Central memory CD8-positive, alpha-beta T cell (primary cell): ENCODE results near the gene HDGFL1.

Source experiments
- ATAC-seq: fragments of 150-1000 bp; cut with Tn5 transposase; replicated peaks from 2 replicates; pipeline ENCODE4 v1.10.0; 2022; ENCODE audit warnings: mild to moderate bottlenecking, moderate FRiP score, moderate number of reproducible peaks; ENCODE audit not compliant: poor library complexity, severe bottlenecking; ENCODE audit errors: extremely low read depth
- DNase-seq, 2 donors: peaks; one replicate each; pipeline ENCODE4 v3.0.0; 2021; ENCODE audit warnings: low spot score in 2 of 2
- H3K27ac Mint-ChIP-seq: one replicate; pipeline ENCODE4 v1.8.0; 2022; ENCODE audit warnings: low read depth, mild to moderate bottlenecking, moderate library complexity, mixed read lengths
- H3K27me3 Mint-ChIP-seq: one replicate; pipeline ENCODE4 v1.8.0; 2022; ENCODE audit warnings: mixed read lengths
- H3K36me3 Mint-ChIP-seq: one replicate; pipeline ENCODE4 v1.8.0; 2022; ENCODE audit warnings: mild to moderate bottlenecking, moderate library complexity, mixed read lengths; ENCODE audit not compliant: insufficient read depth
- H3K4me1 Mint-ChIP-seq: one replicate; pipeline ENCODE4 v1.8.0; 2022; ENCODE audit warnings: mixed read lengths
- H3K4me3 Mint-ChIP-seq: one replicate; pipeline ENCODE4 v1.8.0; 2022; ENCODE audit warnings: mild to moderate bottlenecking, moderate library complexity, mixed read lengths
- H3K9me3 Mint-ChIP-seq: one replicate; pipeline ENCODE4 v1.8.0; 2022; ENCODE audit warnings: mixed read lengths

The HDGFL1 gene

DNA sequence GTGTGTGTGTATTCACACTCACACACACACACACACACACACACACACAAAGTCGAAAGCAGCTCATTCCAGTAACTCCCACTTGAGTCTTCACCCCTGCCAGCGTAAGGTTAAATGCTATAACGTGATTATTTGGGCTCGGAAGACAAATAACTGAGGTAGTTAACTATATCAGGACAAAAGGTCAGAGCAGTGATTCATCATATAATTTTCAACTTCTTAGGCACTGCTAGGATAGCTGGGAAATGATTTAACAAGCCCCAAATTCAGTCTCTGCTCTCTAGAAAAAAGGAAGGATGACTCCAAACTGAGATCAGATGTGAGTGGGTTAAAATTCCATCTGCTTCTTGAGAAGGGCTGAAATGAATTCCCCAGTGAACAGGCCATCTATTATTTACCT lies 30.7 kb downstream of the HDGFL1 start:
- Mint-ChIP-seq H3K4me3 (no peak overlapping the region), H3K27me3 (no peaks in the 10 kb centered on the region), H3K9me3 (peaks cover 37% of the 10 kb centered on the region), H3K4me1 (no peaks in the 10 kb centered on the region), H3K27ac (no peak overlapping the region), H3K36me3 (no peaks in the 10 kb centered on the region)
- ATAC-seq (no peak), DNase-seq (no peak)

DNA sequence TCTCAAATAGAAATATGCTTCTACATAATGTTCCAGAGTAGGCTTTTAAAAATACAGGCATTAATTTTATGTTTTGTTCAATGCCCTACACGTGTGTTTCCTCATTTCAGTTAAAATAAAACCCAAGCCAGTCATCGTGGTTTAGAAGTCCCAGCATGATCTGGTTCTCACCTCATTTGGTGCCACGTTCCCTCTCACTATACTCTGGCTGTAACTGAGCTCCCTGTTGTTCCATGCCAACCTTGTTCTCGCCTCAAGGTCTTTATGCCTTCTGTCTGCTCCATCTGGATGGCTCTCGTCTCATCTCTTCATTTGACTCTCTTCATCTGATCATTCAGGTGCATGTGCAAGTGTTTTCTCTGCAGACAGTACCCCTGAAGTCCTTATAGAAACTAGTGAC lies 32.6 kb downstream of the HDGFL1 start:
- H3K27ac Mint-ChIP-seq = no peak overlapping the region
- H3K9me3 Mint-ChIP-seq = peaks cover 29% of the 10 kb centered on the region
- no peaks in the 10 kb centered on the region for H3K36me3 Mint-ChIP-seq
- DNase-seq (no peak), ATAC-seq (no peak)
- H3K27me3 Mint-ChIP-seq = no peaks in the 10 kb centered on the region
- H3K4me1 Mint-ChIP-seq = no peaks in the 10 kb centered on the region
- H3K4me3 Mint-ChIP-seq = no peak overlapping the region

DNA sequence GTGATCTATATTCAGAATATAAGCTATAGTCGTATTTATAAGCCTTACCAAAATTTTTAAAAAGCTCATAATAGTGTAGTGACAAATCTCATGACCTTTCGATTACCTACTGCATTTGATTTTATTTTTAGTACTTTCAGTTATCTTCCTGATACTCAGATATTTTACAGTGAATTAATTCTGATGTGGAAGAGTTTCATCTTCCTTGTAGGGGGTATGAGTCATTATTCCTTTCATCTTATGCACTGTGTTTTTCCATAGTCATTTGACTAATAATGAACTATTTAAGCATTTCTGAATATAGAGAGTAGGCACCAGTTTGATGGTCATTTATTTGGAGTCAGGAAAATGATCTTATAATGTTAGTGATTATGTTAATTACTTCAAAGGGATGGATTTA lies 36.4 kb downstream of the HDGFL1 start:
- no peak for DNase-seq
- peaks cover 12% of the 10 kb centered on the region for H3K9me3 Mint-ChIP-seq
- ATAC-seq = no peak
- H3K4me3 Mint-ChIP-seq = no peak overlapping the region
- H3K4me1 Mint-ChIP-seq = no peaks in the 10 kb centered on the region
- no peaks in the 10 kb centered on the region for H3K27me3 Mint-ChIP-seq
- H3K27ac Mint-ChIP-seq = no peak overlapping the region
- H3K36me3 Mint-ChIP-seq = no peaks in the 10 kb centered on the region

DNA sequence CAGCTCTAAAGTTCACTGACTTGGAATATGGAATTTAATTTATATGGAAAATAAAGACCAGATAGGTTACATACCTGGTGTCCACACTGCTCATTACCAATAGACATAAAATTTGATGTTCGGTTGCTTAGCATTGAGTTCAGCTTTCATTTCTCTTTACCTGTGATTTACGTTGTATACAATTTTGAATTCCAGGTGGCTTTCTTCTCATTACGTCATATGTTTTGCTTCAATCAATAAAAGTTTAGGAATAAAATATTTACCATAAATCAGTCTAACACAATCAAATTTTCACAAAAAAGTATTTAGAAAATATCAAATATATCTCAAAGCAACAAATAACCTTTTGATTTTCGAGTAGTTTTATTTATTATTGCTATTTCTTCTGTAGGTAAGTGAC lies 40.8 kb downstream of the HDGFL1 start:
- H3K27me3 Mint-ChIP-seq = no peaks in the 10 kb centered on the region
- no peak for DNase-seq
- H3K4me1 Mint-ChIP-seq = no peaks in the 10 kb centered on the region
- H3K4me3 Mint-ChIP-seq = no peak overlapping the region
- peaks cover 6% of the 10 kb centered on the region for H3K9me3 Mint-ChIP-seq
- ATAC-seq = no peak
- H3K27ac Mint-ChIP-seq = no peak overlapping the region
- H3K36me3 Mint-ChIP-seq = no peaks in the 10 kb centered on the region

DNA sequence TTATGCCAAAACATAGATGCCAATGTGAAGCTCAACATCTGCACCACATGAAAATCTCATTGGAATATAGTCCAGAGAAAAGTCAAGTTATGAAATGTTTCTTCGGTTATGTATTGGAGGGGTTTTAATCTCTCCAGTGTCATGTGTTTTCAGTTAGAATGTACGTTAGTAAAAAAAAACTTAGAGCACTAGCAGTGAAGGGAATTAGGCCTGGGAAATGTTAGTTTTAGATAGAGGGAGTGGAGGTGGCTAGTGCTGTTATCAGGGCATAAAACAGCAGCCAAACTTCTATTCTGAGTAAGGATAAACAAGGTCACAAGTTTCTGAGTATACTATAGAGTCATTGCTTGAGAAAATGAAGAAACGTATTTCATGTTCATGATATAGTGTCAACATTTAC lies 42.9 kb downstream of the HDGFL1 start:
- ATAC-seq = no peak
- no peak overlapping the region for H3K4me3 Mint-ChIP-seq
- no peaks in the 10 kb centered on the region for H3K4me1 Mint-ChIP-seq
- H3K9me3 Mint-ChIP-seq = peaks cover 4% of the 10 kb centered on the region
- no peaks in the 10 kb centered on the region for H3K36me3 Mint-ChIP-seq
- no peaks in the 10 kb centered on the region for H3K27me3 Mint-ChIP-seq
- H3K27ac Mint-ChIP-seq = no peak overlapping the region
- DNase-seq = no peak

DNA sequence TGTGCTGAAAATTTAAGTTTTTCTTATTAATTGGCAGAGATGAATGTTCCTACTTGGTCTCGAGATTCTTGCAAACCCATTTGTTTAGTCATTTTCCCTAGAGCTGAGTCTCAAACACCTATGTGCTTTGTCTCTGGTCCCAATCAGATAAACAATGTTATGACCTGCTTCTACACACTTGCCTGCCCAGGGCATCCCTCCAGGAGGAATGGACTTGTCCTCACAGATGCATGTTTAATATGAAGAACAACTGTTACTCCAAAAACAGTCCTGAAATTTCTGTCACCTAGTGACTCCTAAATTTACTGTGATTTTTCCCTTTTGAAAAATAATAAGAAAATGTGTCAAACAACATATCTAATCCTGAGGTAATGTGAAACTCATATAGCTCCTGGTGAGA lies 43.7 kb downstream of the HDGFL1 start:
- ATAC-seq = no peak
- peaks cover 5% of the 10 kb centered on the region for H3K9me3 Mint-ChIP-seq
- no peaks in the 10 kb centered on the region for H3K36me3 Mint-ChIP-seq
- no peaks in the 10 kb centered on the region for H3K27me3 Mint-ChIP-seq
- DNase-seq = no peak
- H3K27ac Mint-ChIP-seq = no peak overlapping the region
- H3K4me1 Mint-ChIP-seq = no peaks in the 10 kb centered on the region
- no peak overlapping the region for H3K4me3 Mint-ChIP-seq

DNA sequence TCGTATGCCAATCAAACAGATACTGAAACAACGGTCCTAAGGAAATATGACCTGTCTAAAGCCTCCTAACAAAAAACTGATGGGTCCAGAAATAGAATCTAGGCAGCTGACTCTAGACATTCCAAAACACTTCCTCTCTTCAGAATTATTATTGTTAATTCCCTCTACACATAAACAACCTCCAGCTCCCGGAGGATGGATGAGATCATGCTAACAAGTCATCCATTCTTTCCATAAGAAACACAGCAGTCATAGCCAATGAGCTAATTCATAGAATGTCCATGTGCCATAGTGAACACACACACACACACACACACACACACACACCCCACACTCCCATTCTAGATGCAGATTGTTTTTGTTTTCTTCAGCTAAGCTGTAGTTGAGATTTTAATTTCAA lies 44.3 kb downstream of the HDGFL1 start:
- no peak overlapping the region for H3K4me3 Mint-ChIP-seq
- no peak overlapping the region for H3K27ac Mint-ChIP-seq
- H3K9me3 Mint-ChIP-seq = peaks cover 11% of the 10 kb centered on the region
- H3K36me3 Mint-ChIP-seq = no peaks in the 10 kb centered on the region
- H3K4me1 Mint-ChIP-seq = no peaks in the 10 kb centered on the region
- ATAC-seq = no peak
- no peak for DNase-seq
- no peaks in the 10 kb centered on the region for H3K27me3 Mint-ChIP-seq

DNA sequence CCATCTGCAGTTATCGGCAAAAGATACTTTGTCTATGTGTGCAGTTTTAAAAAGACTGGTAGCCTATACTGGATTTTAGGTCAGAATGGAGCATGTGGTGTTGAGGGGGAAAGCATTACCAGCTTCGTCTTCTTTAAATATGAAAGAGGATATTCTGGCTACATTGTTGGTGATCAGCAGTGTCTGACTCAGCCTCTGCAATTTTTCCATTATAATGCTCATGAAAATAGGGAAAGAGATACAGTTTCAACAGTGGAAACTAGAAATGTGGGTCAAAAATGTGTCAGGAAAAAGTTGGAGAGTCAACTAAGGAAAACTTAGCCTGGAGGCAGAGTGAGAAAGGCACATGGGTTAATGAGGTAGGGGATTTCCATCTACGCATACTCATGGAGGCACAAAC lies 45.2 kb downstream of the HDGFL1 start:
- H3K27ac Mint-ChIP-seq = no peak overlapping the region
- no peaks in the 10 kb centered on the region for H3K36me3 Mint-ChIP-seq
- DNase-seq = no peak
- no peaks in the 10 kb centered on the region for H3K4me1 Mint-ChIP-seq
- peaks cover 14% of the 10 kb centered on the region for H3K9me3 Mint-ChIP-seq
- H3K4me3 Mint-ChIP-seq = no peak overlapping the region
- no peaks in the 10 kb centered on the region for H3K27me3 Mint-ChIP-seq
- ATAC-seq = no peak

DNA sequence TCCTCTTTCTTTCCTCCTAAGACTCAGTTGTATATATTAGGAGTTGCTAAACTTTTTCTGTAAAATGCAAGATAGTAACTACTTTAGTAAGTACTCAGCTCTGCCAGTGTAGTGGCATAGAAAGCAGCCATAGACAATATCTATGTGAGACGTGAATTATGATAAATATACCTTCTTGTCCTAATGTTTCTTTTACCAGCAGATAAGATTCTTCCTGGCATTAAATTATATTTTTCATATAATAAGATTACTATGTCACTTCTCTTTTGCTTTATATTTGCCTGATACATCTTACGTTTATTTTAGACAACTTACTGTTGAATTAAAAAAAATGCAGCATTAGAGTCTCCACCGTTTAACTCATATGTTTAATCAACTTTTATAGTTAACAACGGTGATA lies 51.7 kb downstream of the HDGFL1 start:
- Mint-ChIP-seq H3K27me3 (no peaks in the 10 kb centered on the region), H3K27ac (no peak overlapping the region), H3K9me3 (peaks cover 23% of the 10 kb centered on the region), H3K4me3 (no peak overlapping the region), H3K4me1 (no peaks in the 10 kb centered on the region), H3K36me3 (no peaks in the 10 kb centered on the region)
- DNase-seq (no peak), ATAC-seq (no peak)
